Activated CD4-positive, alpha-beta T cell treated with anti-CD3 and anti-CD28 coated beads, Interleukin-2, amount 50 U/mL, for 48 hours (primary cell): ENCODE measurements around the gene NOM1.
A peak's percentile ranks its signal among the peaks of the same experiment; 100 is the strongest.

Experiments
- DNase-seq, 2 experiments: peaks; one replicate each; pipeline ENCODE4 v3.0.0-alpha.2; 2020

The NOM1 gene

GRCh38 chr7:157005456-157006204 is 56.1 kb downstream of the NOM1 start:
- DNase-seq: peak in 1 of 2 experiments; percentile 16

- DNase-seq: no peak
Observed at GRCh38 chr7:157006205-157006747, 56.8 kb downstream of the NOM1 start.

GRCh38 chr7:157006829-157007469 is 57.4 kb downstream of the NOM1 start:
- no peak for DNase-seq

- DNase-seq: no peak
Observed at GRCh38 chr7:157007470-157008066, 58.1 kb downstream of the NOM1 start.

- no peak for DNase-seq
Observed at GRCh38 chr7:157008206-157009169, 59.0 kb downstream of the NOM1 start.

- DNase-seq: no peak
Observed at GRCh38 chr7:157009170-157009777, 59.8 kb downstream of the NOM1 start.

GRCh38 chr7:157009778-157010587 is 60.5 kb downstream of the NOM1 start:
- DNase-seq: peak in 1 of 2 experiments; percentile 14

- peak; percentile 50 to 59 for DNase-seq
Observed at GRCh38 chr7:157010588-157011332, 61.2 kb downstream of the NOM1 start, which contains the start of gene MNX1. Gene MNX1 (minus strand): TSS chr7:157010663. CDS start chr7:157010350, 313 bp downstream.

GRCh38 chr7:157011333-157012112 is 62.0 kb downstream of the NOM1 start:
- DNase-seq: peak in 1 of 2 experiments; percentile 13

- no peak for DNase-seq
Observed at GRCh38 chr7:157012113-157012547, 62.6 kb downstream of the NOM1 start.

GRCh38 chr7:157013101-157013500 is 63.6 kb downstream of the NOM1 start:
- DNase-seq: no peak

GRCh38 chr7:157013602-157014549 is 64.4 kb downstream of the NOM1 start:
- no peak for DNase-seq

- DNase-seq: no peak
Observed at GRCh38 chr7:157014635-157015555, 65.4 kb downstream of the NOM1 start.

- no peak for DNase-seq
Observed at GRCh38 chr7:157016024-157016351, 66.5 kb downstream of the NOM1 start.

GRCh38 chr7:157016352-157017041 is 67.0 kb downstream of the NOM1 start:
- peak; percentile 57 to 66 for DNase-seq

GRCh38 chr7:157017149-157017548 is 67.6 kb downstream of the NOM1 start:
- DNase-seq: no peak
